Left colon (tissue), 2 donors: ENCODE data around the gene MICAL2. TPM values are rescaled to one million over a fixed set of nuclear protein-coding genes. Genes with fewer than 3 reads are reported as not detected.

ENCODE experiments used
- ATAC-seq: fragments of 200-7000 bp; cut with Tn5 transposase; one replicate; pipeline ENCODE4 v1.9.1; 2020; ENCODE audit warnings: mild to moderate bottlenecking, moderate library complexity
- DNase-seq, 2 donors: peaks; one replicate each; pipeline ENCODE4 v3.0.0-alpha.2; 2020
- intact Hi-C, 2 donors: fragments of 100-400 bp; cut with DNase I in 1 of 2; cut with micrococcal nuclease in 1 of 2; formaldehyde crosslinking; loops; one replicate each; pipeline versions ENCODE4 v1.11.2 to v1.14.0; 2022; cut with DNase I, micrococcal nuclease
- total RNA-seq, 2 donors: library from RNA; stranded (reverse); fragmentation: NEBNext Ultra II Directional; extraction: Animal tissue kit (Norgen Biotek cat#: 25700); gene quantifications; one replicate each; pipeline ENCODE4 v1.2.1, GENCODE V29; 2021
- donor health status: DM: no; HTN: no; CAD: no.
- donor health status: DM: yes; HTN: yes; CAD: no.

The MICAL2 gene
- total RNA-seq, 2 donors from 2014 or later, result 268 to 361 TPM

GRCh38 chr11:12173111-12173510 lies 62.7 kb downstream of the MICAL2 start:
- intact Hi-C loops, result no loop called here
- DNase-seq (no peak), ATAC-seq (no peak)

DNA sequence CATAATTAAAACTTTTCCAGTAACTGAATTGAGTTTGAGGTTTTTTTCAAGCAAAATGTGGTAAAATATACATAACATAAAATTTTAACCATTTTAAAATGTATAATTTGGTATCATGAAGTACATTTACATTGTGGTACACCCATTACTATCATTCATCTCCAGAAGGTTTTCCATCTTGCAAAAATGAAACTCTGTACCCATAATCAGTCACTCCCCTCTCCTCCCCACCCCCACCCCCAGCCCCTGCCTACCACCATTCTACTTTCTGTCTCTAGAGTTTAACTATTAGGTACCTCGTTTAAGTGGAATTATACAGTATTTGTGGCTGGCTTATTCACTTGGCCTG lies 63.7 kb downstream of the MICAL2 start:
- DNase-seq (no peak), ATAC-seq (no peak)

DNA sequence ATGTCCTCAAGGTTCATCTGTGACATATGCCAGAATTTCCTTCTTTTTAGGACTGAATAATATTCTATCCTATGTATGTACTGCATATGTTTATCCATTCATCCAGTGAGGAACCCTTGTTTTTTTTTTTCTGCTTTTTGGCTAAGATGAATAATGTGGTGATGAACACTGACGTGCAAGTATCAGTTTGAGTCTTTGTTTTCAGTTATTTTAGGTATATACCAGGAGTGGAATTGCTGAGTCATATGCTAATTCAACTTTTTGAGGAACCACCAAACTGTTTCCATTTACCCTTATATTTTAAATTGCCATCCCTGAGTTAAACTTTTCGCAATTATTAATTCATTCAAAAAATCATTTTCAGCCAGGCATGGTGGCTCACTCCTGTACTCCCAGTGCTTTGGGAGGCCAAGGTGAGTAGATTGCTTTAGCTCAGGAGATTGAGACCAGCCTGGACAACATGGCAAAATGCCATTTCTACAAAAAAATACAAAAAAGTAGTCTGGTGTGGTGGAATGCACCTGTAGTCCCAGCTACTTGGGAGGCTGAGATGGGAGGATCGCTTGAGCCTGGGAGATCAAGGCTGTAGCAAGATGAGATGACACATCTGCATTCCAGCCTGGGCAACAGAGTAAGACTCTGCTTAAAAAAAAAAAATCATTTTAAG lies 64.2 kb downstream of the MICAL2 start:
- DNase-seq (no peak), ATAC-seq (no peak)
- intact Hi-C loops, result no loop called here

More for the DNA sequence above, 63.7 kb downstream of the MICAL2 start:
- intact Hi-C loops, result no loop called here

DNA sequence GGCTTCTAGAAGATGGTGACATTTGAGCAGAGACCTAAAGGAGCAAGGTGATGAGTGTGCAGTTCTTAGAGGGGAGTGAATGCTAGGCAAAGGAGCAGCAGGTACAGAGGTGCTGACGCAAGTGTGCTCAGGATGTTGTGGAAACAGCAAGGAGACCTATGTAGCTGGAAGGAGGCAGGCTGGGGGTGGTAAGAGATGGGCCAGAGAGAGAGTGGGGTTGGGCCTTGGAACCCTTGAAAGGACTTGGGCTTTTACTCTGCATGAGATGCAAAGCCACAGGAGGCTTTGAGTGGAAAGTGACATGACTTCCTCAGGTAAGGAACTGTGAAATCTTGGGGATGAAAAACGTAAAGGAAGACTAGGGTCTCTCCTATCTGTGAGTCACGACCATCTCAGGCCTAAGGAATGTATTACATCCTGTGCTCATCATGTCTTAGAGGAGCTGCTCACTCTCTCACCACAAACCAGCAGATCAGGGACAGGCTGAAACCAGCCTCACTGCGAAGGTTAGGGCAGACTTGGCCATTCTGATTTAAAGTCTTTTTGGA lies 65.4 kb downstream of the MICAL2 start:
- no peak for DNase-seq
- intact Hi-C loops, result no loop called here
- no peak for ATAC-seq

DNA sequence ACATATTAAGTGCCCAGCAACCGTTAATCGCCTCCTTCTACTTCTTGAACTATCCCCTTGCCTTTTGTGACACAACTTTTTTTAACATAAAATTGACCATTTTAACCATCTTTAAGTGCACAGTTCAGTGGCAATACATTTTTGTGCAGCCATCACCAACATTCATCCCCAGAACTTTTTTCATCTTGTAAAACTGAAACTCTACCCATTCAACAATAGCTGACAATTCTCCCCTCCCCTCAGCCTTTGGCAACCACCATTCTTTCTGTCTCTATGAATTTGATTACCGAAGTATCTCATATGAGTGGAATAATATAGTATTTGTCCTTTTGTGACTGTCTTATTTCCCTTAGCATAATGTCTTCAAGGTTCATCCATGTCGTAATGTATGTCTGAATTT lies 66.0 kb downstream of the MICAL2 start:
- no peak for ATAC-seq
- intact Hi-C loops, result no loop called here
- no peak for DNase-seq

GRCh38 chr11:12177739-12178338 lies 67.4 kb downstream of the MICAL2 start:
- ATAC-seq (no peak), DNase-seq (no peak)
- intact Hi-C loops, result no loop called here

- intact Hi-C loops, result no loop called here
- DNase-seq, result peak; percentile 65 to 78
- peak; percentile 95 for ATAC-seq
Measured at GRCh38 chr11:12179019-12179418, 68.6 kb downstream of the MICAL2 start.

- ATAC-seq (peak; percentile 67), DNase-seq (peak in 1 of 2 donors; percentile 49)
- intact Hi-C loops, result no loop called here
Measured at GRCh38 chr11:12179531-12179930, 69.1 kb downstream of the MICAL2 start.

DNA sequence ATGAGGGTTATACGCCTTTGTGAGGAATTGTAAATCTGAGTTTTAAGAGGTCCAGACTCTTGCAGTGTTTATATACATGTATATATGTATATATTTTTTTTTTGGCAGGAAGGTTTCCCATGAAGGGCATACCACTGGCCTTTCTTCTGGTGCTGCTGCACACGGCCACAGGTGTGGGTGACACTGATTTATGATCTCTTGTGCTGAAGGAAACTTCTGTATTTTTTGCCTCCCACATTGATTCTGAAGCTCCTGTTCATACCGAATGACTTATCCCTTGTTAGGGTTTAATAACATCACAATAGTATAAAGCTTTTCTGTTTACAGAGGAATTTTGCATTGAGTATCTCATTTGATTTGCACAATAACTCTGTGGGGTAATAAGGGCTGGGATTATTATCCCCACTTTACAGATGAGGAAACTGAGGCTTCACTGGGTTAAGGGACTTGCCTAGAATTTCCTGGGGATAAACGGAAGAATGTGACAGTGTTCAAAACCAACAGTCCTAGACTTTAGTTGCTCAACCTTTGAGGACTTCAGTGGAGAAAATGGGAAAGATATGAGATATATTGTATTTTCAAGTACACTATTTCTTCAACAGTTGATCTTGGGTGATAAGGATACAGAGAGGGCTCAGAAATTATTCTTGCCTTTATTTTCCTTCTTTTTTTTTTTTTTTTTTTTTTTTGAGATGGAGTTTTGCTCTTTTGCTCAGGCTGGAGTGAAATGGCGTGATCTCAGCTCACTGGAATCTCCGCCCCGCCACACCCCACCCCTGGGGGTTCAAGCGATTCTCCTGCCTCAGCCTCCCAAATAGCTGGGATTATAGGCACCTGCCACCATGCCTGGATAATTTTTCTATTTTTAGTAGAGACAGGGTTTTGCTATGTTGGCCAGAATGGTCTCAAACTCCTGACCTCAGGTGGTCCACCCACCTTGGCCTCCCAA lies 70.1 kb downstream of the MICAL2 start:
- DNase-seq (no peak), ATAC-seq (no peak)
- intact Hi-C loops, result no loop called here

GRCh38 chr11:12182302-12182675 lies 71.9 kb downstream of the MICAL2 start:
- intact Hi-C loops, result no loop called here
- no peak for ATAC-seq

GRCh38 chr11:12182676-12183541 lies 72.5 kb downstream of the MICAL2 start:
- intact Hi-C loops, result no loop called here
- ATAC-seq, result no peak
- DNase-seq, result no peak

More at GRCh38 chr11:12182302-12182675, 71.9 kb downstream of the MICAL2 start:
- no peak for DNase-seq

DNA sequence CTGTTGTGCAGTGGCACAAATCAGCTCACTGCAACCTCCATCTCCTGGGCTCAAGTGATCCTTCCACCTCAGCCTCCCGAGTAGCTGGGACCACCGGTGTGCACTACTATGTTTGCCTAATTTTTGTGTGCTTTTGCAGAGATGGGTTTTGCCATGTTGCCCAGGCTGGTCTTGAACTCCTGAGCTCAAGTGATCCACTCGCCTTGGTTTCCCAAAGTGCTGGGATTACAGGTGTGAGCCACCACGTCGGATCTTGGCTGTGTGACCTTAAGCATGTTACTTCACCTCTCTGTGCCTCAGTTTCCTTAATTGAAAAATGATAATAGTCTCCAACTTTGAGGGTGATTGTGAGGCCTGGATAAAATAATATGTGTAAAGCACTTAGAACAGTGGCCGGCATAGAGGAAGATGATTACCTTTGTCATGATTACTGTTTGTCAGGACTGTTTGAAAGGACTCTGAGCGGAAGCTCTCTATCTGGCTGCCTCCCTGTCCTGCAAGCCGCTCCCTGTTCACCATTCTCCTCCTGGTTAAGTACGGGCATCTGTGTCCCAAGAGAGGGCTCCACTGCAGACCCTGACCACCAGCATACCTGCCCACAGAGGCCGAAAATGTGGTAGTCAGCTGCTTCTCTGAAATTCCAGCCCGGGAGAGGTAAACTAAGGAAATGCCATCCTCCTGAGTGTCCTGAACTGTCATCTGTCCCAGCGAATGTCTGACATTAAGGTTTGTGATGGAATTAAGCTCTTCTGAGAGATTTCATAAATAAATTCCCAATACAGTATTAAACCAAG lies 73.6 kb downstream of the MICAL2 start:
- ATAC-seq (no peak), DNase-seq (no peak)
- intact Hi-C loops, result no loop called here

DNA sequence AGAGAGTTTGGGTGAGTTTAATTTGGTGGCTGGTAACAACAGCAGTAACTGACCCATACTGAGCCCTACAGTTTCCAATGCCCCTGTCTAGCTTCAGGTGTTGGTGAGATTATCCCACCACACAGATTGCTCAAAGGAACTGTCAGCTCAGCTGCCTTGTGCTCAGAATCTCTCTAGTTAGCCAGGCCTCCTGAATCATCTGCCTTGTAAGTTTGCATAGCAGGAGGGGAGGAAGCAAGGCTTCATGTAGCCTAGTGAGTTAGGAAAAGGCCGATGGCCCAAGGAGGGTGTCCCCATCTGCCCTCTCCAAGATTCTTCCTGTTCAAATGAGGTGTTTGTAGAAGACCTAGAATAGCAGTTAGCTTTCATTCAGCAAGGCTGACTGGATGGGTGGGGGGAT lies 74.3 kb downstream of the MICAL2 start:
- DNase-seq (no peak), ATAC-seq (no peak)
- intact Hi-C loops, result no loop called here

DNA sequence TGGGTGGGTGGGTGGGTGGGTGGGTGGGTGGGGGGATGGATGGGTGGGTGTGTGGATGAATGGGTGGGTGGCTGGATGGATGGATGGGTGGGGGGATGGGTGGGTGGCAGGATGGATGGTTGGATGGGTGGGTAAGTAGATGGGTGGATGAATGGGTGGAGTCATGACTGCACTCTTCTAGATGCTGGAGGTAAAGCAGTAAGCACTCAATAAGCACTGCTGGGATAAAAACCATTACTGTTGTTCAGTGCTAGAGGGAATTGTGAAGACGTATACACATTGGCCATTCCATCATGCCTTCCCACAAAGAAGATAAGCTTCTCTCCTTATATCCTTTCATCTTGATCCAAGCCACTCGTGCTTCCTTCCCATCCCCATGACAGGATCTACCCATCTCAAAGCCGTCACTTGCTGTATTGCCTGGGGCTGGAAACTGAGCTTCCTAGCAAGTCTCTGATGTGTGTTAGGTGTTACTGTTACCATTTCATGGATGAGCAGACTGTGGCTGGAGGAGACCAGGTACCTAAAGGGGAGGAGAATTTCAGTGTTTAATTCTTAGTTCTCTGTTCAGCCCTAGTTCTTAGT lies 74.8 kb downstream of the MICAL2 start:
- no peak for ATAC-seq

DNA sequence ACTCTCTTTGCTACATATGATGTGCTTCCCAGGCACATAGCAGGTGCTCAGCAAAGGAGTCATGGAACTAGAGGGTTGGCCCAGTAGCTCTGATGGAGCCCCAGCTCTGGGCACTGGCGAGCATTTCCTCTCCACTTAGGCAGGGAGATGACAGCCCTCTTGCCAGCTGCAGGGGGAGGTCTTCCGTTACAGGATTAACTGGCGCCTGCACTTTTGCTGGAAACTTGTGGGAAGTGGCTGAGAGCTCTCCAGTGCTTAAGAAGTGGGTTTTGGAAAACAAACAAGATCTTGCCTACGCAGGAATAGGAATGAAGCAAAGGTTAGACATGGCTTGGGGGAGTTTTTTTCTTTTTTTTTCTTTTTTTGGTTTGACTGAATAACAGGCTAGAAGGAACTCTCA lies 75.5 kb downstream of the MICAL2 start:
- ATAC-seq, result no peak
- DNase-seq, result peak in 1 of 2 donors; percentile 39
- intact Hi-C loops, result no loop called here

More for the DNA sequence above, 74.8 kb downstream of the MICAL2 start:
- no peak for DNase-seq
- intact Hi-C loops, result no loop called here

DNA sequence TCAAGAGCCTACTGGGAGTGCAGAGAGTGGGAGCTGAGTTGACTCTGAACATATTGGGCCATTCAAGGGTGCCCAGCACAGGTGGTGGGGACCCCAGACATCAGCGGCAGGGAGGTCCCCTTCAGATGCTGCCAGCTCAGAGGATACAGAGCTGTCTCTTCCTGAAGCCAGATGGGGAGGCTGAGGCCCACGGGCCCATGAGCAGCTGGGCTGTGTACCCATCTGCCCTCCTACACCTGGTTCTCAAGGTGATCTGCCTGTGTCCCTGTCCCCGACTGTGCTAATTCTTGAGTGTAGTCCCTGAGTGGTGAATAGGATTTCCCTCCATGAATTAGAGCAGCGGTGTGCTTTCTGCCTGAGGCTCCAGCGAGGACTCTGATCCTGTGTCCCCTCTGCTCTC lies 76.3 kb downstream of the MICAL2 start:
- ATAC-seq (no peak), DNase-seq (no peak)
- intact Hi-C loops, result no loop called here

DNA sequence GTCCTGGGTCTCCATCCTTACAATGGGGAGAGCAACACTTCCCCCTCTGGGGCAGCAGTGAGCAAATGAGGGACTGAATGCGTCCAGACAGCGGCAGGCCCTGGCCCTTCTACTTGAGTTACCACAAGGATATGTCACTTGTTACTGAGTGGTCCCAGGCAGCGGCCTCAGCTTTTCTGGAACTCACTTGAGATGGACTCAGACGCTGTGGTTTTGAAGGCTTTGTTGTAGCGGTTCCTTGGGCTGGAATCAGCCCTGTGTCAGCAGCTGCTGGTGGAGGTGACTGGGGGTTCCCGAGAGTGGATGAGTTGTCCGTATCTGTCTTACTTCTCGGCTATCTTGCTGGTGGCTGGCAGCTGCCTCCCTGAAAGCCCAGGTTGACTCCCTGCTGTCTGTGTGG lies 77.0 kb downstream of the MICAL2 start:
- intact Hi-C loops, result no loop called here
- ATAC-seq (no peak), DNase-seq (no peak)
